Occipital lobe (tissue), 2 donors: Measurements from ENCODE around the gene TGM1. TPM values are rescaled to one million over a fixed set of nuclear protein-coding genes. Genes with fewer than 3 reads are reported as not detected.
"Not testable (repeated sequence)": the region's sequence is repeated elsewhere in the genome, so short reads cannot be mapped to it uniquely, and the experiment has no call there.

ENCODE experiments used
- DNase-seq: peaks from one replicate; lab custom pipeline; 2025; lab: John Stamatoyannopoulos, UW
- total RNA-seq: library from RNA; depleted of rRNA; stranded (reverse); fragments of >200 nt; gene quantifications from one replicate; pipeline ENCODE4 v1.2.3, GENCODE V29; 2014

Gene TGM1
- total RNA-seq, 1 donor from 2014 or later, result 0.94 TPM

DNA sequence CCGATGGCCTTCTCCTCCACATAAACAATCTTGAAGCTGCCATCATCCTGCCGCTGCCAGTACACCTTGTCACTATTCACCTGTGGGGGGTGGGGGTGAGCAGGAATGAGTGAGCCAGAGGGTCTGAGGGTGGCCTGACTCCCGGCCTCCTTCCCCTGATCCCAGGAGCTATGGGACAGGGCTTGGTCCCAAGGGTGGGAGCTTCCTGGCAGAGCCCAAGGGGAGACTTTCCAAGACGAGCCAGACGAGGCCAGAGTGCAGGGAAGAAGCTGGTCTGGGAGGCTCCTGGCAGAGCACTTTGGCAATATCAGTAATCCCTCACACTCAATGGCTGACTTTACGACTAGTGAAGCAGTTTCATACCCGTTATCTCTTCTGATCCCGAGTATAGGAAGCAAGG is 7.5 kb downstream of the TGM1 start:
- no peak for DNase-seq

DNA sequence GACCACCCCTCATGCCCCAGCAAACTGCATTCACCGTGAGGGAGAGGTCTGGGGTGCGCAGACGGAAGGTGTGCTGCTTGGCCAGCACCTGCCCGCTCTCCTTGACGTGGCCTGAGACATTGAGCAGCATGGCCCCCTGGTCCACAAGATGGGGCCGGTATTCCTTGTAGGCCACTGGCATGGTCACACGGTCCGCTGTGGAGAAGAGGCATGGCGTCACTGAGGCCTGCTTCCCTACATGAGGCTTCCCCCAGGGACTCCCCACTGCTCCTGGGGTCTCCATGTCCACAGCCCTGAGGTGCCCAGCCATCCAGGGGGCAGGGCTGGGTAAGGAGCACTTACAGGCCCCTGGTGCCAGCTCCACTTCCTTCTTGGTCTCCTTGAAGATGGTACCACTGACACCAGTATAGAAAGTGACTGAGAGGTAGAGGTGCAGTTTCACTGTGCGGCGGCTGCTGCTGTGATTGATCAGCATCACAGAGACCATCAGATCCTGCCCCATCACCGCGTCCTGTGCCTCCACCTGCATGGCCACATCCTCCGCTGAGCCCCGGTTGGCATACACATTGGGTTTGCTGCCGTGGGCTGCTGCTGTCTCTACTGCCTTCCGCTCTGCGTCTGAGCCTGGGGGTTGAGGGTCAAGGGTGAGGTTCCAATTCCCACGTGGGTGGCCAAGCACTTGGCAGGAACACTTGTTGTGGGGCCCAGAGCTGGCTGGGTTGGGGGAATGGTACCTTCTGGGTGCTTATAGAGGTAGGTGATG is 8.2 kb downstream of the TGM1 start:
- DNase-seq, result no peak

DNA sequence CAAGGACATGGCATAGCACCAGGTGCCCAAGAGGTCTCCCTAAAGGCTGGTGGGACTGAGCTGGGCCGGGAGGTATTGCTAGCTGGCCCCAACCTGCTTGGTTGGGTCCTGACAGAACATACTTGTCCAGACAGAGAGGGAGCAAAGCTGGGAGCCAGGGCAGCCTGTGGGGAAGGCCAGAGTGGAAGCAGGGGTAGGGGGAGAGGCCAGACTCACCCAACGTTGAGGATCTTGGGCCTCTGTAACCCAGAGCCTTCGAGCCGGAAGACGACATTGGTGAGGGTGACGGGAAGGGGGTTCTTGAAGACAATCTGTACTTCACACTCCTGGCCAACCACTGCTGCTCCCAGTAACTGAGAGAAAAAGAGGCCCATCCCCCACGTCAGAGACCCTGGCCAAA is 9.0 kb downstream of the TGM1 start:
- no peak for DNase-seq

DNA sequence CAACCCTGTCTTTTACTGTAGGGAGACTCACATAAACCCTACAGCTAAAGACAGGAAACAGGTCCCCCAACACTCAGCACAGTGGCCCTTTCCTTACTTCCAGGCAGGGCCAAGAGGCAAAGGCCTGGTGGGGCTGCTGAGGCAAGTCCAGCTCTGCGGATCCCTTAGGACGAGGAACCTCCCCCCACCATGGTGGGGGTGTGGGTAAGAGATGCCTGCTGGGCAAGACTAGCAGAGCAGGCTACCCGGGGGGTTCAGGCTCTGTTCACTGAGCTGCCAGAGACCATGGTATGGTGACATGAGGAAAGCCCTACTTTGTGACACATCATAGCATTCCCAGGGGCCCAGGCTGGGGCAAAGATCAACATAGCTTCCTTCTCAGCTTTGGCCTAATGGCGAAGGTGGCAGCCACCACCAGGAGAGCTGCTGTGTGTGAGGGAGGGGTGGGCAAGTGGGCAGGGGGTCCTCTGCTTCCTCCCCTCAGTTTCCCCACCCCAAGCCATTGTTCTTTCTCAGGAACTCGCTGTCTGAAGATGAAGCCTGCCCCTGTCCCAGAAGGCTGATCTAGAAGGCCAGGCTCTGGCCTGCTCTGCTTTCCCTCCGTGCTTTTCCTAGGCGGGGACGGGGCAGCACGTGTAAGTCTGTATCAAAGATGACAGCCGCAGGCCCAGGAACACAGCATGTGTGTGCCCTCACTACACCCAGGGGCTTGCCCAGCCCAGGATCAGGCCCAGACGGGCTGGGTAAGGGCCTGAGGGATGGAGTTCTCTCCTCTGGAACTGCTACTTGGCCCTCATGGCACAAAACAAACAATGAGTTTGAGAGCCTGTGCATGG is 10.5 kb downstream of the TGM1 start:
- no peak for DNase-seq

DNA sequence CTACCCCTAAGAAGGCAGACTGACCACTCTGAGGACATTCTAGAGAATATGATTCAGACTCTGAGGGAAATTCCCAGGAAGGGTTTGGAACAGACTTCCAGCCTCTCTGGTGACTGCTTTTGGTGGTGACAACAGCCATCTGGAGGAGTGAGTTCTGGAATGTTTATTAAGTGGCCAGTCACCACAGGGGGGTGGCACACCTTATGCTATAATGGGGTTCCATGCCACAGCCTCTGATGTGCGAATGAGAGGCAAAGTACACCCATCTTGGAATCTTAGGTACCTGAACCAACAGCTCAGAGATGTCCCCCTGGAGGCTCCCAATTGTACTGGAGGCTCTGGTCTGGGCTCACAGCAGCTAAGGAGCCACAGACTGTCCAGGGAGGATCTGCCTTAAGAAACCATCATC is 11.1 kb downstream of the TGM1 start:
- DNase-seq, result no peak

DNA sequence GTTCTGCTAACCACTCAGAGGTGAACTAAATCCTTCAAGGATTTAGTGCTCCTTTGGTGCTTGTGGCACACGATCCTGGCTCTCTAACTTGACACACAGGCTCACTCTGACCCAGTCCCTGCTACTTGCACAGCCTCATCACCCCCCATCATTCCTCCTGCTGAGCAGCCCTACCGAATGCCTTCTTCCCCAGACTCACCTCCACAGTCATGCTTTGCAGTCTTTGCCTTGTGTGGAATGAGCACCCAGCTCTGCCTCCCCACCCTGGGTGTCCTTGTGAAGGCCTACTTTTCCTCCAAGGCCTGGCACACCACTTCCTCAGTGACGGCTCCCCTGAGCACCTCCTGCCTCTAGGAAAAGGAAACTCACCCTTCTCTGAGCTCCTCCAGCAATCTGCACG is 12.6 kb downstream of the TGM1 start:
- DNase-seq, result no peak

DNA sequence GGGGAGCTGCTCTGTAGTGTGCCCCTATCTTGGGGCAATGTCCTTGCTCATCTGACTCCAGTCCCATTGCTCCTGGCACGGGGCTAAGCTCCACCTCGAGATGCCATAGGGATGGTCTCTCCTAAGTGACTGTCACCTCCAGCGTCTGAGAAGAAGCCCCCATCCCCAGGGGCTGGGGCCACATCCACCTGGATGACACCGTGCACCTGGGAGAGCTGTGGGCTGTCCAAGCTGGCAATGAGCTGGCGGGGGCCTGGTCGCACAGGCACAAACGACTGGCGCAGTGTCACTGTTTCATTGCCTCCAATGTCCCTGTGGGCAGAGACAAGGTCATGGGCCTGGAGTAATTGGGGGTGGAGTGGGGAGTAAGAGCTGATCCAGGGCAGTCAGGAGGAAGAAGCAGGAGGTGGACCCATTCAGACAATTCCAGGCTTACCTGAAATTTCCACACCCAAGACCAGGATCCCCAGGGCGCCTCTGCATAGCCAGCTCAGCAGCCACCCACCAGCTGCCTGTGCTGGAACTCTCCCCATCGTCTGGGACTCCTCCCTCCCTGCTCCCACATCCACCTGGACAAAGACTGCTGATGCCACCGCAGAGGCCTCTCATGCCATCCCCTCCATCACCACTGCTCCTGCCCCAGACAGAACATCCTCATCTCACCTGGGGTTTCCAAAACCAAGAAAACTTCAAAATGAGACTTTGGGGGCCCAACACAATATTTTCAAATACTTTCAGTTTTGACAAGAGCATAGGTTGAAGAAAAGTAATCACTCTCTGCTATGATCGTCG is 13.6 kb downstream of the TGM1 start:
- no peak for DNase-seq

DNA sequence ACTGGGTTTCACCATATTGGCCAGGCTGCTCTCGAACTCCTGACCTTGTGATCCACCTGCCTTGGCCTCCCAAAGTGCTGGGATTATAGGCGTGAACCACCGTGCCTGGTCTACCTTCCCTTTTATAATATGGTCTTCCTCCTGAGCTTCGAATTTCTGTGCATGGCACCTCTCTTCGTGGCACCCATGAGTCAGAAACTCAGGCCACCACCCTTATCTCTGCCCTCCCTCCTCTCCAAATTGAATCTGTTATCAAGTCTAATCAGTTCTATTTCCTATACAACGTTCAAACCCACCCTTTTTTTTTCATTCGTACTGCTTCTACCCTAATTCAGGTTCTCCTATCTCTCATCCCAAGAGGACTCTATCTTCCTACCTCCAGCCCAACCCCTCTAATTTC is 15.6 kb downstream of the TGM1 start:
- DNase-seq, result no peak

DNA sequence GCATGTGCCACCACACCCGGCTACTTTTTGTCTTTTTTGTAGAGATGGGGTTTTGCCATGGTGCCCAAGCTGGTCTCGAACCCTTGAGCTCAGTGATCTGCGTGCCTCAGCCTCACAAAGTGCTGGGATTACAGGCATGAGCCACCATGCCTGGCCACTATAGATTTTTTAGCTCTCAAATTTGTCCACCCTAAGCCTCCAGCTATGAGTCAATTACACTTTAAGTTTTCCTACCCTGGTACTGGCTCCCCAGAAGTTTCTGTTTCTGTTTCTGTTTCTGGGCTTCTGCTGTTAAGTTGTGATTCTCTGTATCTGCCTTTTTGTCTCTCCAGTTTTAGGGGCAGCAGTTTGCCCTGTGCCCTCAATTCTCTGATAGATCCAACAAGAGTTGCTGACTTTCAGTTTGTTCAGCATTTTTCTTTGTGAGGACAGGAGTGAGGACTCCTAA is 16.2 kb downstream of the TGM1 start:
- DNase-seq, result no peak

DNA sequence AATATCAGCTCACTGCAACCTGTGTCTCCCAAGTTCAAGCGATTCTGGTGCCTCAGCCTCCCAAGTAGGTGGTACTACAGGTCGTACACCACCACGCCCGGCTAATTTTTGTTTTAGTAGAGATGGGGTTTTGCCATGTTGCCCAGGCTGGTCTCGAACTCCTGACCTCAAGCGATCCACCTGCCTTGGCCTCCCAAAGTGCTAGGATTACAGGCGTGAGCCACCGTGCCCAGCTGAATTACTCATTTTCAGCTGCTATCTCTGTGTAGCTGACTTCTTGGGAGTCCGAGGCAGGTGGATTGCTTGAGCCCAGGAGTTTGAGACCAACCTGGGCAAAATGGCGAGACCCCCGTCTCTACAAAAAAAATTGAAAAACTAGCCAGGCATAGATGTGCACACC is 17.6 kb downstream of the TGM1 start:
- DNase-seq, result not testable (repeated sequence)

DNA sequence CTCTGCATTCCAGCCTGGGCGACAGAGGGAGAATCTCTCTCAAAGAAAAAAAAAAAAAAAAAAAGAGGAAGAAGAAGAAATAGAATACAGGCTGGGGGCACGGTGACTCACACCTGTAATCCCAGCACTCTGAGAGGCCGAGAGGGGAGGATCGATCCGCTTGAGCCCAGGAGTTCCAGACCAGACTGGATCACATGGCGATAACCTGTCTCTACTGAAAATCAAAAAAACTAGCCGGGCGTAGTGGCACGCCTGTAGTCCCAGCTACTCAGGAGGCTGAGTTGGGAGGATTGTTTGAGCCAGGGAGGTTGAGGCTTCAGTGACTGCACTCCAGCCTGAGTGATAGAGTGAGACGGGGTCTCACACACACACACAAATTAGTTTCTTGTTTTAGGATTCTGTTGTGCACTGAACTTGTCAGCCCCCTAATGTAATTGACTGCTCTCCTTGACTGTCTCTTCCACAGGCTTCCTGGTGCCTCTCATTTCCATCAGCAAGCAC is 19.6 kb downstream of the TGM1 start:
- DNase-seq, result no peak

DNA sequence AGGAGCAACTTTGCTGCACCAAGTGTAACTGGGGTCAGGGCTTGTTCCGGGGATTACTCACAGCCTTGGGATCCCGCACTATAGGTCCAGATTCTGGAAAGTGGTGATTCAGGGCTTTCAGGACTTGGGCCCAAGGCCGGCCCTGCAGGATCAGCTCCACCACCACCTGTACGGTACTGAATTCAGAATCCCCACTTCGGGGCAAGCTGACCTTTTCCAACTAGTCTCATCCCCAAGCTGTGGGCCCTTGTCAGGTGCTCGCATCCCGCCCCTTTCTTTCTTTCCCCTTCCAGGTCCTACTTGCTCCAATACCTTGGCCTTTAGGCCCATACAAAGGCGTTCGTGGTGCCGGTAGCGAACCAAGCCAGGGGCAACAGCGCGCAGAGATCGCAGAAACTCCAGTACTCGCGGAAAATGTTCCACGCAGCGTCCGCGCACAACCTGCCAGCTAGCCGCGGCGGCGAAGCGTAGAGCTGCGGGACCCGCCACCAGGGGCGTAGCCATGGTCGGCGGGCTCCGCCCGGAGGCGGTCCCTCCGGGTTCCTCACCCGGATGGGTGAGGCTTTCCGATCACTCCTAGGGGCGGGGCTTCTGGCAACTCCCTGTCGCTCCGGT is 21.0 kb downstream of the TGM1 start:
- peak; percentile 95 for DNase-seq

DNA sequence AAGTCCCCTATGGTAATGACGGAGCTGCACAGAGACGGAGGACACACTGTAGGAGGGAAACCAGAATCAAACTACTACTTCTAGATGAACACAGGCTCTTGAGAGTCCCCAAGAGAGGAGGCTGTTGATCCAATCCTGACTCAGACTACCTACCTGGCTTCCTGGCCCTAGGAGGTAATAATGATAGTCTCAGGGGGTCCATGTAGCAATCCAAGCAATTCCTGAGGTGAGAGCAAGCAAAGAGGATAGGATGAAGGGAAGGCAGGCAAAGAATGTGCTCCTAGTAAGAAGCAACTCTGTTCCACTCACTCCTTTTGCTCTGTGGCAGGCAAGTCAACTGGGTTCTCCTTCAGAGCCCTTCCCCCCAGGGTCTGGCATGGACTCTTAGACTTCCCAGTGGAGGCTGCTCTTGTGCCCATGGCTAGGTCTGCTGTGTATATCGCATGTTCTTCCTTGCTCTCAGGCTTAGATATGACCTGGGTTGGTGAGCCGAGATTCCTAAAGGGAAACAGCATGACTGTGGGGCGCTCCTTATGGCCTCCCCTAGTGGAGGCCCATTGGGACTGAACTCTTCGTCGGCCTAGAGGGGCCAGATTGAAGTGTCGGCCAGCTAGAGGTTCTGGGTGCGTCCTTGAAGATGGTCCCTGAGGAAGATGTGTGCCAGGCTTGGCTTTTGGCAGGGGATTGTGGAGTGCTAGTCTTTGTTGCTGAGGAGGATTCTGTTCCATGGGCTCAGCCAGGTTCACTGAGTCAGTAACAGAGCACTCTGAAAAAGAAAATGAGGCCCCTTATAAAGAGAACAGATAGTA is 22.7 kb downstream of the TGM1 start:
- no peak for DNase-seq

DNA sequence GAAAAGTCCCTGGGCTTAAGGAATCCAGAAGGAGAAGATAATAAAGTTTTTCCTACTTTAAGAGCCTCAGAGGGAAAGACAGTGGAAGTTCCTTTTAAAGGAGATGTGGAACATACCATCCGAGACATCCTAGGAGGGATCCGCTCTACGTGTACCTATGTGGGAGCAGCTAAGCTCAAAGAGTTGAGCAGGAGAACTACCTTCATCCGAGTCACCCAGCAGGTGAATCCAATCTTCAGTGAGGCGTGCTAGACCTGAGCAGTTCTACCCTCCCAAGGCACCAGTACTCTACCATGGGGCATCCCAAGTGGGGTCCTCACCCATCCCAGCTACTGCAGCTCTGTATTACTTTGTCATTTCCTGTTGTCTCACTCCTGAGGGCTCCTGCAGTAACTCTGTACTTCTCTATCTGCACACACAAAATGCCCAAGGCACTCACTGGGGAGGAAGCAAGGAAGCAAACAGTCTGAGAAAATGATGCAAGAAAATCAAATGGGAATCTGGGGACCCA is 24.4 kb downstream of the TGM1 start:
- no peak for DNase-seq

DNA sequence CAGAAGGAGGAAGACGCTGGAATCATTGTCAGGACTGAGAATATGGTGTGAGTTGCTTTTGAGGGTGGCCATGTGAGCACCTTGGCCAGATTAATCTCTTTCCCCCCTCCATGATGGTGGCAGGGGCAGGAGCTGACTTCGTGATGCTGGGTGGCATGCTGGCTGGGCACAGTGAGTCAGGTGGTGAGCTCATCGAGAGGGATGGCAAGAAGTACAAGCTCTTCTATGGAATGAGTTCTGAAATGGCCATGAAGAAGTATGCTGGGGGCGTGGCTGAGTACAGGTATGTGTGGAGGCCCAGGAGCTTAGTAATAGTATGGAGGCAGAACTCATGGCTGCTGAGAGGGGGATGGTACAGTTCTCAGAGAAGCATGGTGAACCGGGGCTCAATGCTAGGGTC is 24.9 kb downstream of the TGM1 start:
- no peak for DNase-seq

DNA sequence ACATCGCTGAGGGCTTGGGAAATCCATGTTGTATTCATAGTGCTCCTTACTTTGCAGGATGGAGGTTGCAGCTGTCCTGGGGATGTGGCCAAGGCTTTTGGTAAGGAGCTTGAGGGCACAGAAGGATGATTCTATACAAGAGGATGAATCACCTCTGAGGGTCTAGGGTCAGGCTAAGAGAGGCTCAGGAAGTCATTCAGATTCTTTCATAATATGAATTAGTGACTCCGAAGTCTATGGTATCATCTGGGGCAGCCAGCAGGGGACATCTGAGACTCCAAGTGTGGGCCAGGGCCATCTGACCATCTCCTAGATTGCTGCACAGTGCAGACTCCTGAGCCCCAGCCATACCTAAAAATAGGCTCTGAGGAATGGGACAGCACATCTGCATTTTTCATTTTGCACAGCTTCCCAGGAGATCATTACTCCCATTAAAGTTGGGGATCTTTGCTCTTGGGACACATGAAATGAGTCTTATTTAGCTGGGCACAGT is 25.5 kb downstream of the TGM1 start:
- no peak for DNase-seq

DNA sequence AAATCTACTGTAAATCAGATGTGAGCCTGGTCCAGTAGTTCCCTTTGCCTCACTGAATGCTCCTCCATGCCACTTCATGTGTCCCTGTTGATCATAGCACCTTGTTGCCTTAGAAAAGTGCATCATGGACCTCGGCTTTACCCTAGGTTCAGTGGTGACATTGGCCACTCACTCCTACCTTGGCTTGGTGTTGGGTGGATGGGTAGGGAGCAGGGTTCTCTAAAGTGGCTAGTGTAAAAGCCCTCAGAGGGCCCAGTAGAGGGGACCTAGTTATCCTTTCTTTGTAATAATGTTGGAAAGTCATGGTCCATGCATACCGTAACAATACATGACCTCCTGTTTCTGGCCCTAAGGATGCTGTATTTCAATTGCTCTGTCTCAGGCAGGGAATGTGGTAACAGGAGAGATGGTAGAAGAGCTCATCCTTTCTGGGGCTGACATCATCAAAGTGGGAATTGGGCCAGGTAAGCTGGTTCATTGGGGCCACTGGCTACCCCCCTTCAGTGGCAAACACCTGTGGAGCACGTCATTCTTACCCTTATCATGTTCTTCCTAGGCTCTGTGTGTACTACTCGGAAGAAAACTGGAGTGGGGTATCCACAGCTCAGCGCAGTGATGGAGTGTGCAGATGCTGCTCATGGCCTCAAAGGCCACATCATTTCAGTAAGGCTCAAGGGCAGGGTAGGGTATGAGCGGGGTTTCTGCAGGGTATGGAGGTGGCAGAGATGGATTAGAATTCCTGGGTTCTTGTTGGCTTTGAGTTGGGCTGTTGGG is 26.1 kb downstream of the TGM1 start:
- no peak for DNase-seq

DNA sequence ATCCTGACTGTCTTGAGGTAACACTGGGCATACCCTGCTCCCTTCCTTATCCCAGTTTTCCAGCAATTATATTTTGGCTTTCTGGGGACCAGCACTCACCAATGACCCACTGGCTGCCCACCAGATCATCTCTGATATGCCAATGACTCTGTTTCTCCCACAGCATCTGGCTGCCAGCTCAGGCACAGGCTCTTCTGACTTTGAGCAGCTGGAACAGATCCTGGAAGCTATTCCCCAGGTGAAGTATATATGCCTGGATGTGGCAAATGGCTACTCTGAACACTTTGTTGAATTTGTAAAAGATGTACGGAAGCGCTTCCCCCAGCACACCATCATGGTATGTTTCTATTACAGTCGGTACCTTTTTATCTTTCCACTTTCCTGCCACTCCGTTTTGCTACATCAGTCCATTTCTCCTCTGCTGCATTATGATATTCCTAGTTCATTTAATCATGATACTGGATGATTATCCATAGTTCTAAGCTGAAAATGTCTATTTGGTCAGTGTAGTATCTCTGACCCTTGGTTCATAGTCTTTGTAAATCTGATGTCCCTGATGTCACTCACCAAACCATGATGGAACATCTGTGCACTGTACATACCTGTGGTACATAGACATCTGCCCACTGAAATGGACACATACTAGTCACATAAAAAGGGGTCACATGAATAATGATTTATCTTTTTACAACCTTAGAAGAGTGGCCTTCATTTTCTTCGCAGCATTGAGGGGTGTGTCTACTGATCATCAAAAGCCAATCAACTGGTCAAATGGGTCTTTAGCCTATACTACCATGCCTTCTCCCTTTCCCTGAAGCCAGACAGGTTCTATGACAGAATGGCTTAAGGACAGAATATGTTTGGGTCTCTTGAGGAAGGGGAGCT is 26.9 kb downstream of the TGM1 start:
- no peak for DNase-seq
